Coronary artery (tissue), 2 donors: ENCODE results near the gene LARGE2.

Source experiments
- DNase-seq: peaks from one replicate; pipeline ENCODE4 v3.0.0-alpha.2; 2017; ENCODE audit warnings: low spot score
- H3K27ac ChIP-seq, 2 donors: fragments of 200-600 bp; sonication (generic); one replicate each; pipeline ENCODE4 v1.5.1; 2016 to 2019
- H3K4me3 ChIP-seq: fragments of 200-600 bp; sonication (generic); 2 replicates; pipeline ENCODE4 v1.5.1; 2016; ENCODE audit warnings: mild to moderate bottlenecking, moderate library complexity
- TF ChIP-seq, protein P1 (sequence below): fragments of 200-600 bp; sonication (generic); IDR thresholded peaks from one replicate; pipeline ENCODE4 v1.5.1; 2019; ENCODE audit warnings: antibody characterized with exemption

LARGE2 gene

GRCh38 chr11:45968901-45969300 lies 46.4 kb downstream of the LARGE2 start:
- no peak overlapping the region for H3K4me3 ChIP-seq
- no peak overlapping the region for H3K27ac ChIP-seq
- no peak for DNase-seq
- TF ChIP-seq, protein P1, sequence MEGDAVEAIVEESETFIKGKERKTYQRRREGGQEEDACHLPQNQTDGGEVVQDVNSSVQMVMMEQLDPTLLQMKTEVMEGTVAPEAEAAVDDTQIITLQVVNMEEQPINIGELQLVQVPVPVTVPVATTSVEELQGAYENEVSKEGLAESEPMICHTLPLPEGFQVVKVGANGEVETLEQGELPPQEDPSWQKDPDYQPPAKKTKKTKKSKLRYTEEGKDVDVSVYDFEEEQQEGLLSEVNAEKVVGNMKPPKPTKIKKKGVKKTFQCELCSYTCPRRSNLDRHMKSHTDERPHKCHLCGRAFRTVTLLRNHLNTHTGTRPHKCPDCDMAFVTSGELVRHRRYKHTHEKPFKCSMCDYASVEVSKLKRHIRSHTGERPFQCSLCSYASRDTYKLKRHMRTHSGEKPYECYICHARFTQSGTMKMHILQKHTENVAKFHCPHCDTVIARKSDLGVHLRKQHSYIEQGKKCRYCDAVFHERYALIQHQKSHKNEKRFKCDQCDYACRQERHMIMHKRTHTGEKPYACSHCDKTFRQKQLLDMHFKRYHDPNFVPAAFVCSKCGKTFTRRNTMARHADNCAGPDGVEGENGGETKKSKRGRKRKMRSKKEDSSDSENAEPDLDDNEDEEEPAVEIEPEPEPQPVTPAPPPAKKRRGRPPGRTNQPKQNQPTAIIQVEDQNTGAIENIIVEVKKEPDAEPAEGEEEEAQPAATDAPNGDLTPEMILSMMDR: no peak

- Histone ChIP-seq H3K4me3 (no peak overlapping the region), H3K27ac (no peak overlapping the region)
- TF ChIP-seq, protein P1: no peak
- DNase-seq: no peak
Observed at GRCh38 chr11:45973601-45974000, 51.1 kb downstream of the LARGE2 start.

GRCh38 chr11:45974806-45975205 lies 52.4 kb downstream of the LARGE2 start:
- Histone ChIP-seq H3K27ac (no peak overlapping the region), H3K4me3 (no peak overlapping the region)
- no peak for DNase-seq
- TF ChIP-seq, protein P1: no peak
